Measurements from ENCODE around the gene GRIP1. TPM values are rescaled to one million over a fixed set of nuclear protein-coding genes. Genes with fewer than 3 reads are reported as not detected.
A peak's percentile ranks its signal among the peaks of the same experiment; 100 is the strongest.
"Not testable (repeated sequence)": the region's sequence is repeated elsewhere in the genome, so short reads cannot be mapped to it uniquely, and the experiment has no call there.

GRIP1 gene
- total RNA-seq, 1 donor from 2014 or later = 5.4 TPM

GRCh38 chr12:66331016-66331415 lies 347.9 kb downstream of the GRIP1 start:
- ATAC-seq (no peak), DNase-seq (ENCODE audit: missing footprints) (no peak)
- intact Hi-C loops (cut with DNase I) = no loop called here

- no peak for ATAC-seq
- no peak for DNase-seq (ENCODE audit: missing footprints)
These were observed 348.9 kb downstream of the GRIP1 start for GRCh38 chr12:66329941-66330340.

GRCh38 chr12:66323017-66323416 lies 355.9 kb downstream of the GRIP1 start:
- DNase-seq (ENCODE audit: missing footprints) (no peak), ATAC-seq (no peak)
- intact Hi-C loops (cut with DNase I) = no loop called here

More at GRCh38 chr12:66329941-66330340, 348.9 kb downstream of the GRIP1 start:
- intact Hi-C loops (cut with DNase I) = no loop called here

GRCh38 chr12:66321435-66321834 lies 357.4 kb downstream of the GRIP1 start:
- intact Hi-C loops (cut with DNase I) = no loop called here
- ATAC-seq (no peak), DNase-seq (ENCODE audit: missing footprints) (no peak)

GRCh38 chr12:66320996-66321395 lies 357.9 kb downstream of the GRIP1 start:
- ATAC-seq = no peak
- no peak for DNase-seq (ENCODE audit: missing footprints)
- intact Hi-C loops (cut with DNase I) = no loop called here

GRCh38 chr12:66319266-66319954 lies 359.5 kb downstream of the GRIP1 start:
- DNase-seq (ENCODE audit: missing footprints) = no peak
- intact Hi-C loops (cut with DNase I) = no loop called here
- ATAC-seq = no peak

GRCh38 chr12:66314278-66314677 lies 364.6 kb downstream of the GRIP1 start:
- intact Hi-C loops (cut with DNase I) = no loop called here
- ATAC-seq = no peak
- DNase-seq (ENCODE audit: missing footprints) = no peak

GRCh38 chr12:66312189-66312588 lies 366.7 kb downstream of the GRIP1 start:
- intact Hi-C loops (cut with DNase I) = no loop called here
- ATAC-seq (no peak), DNase-seq (ENCODE audit: missing footprints) (no peak)

GRCh38 chr12:66309606-66310005 lies 369.3 kb downstream of the GRIP1 start:
- no peak for DNase-seq (ENCODE audit: missing footprints)
- intact Hi-C loops (cut with DNase I) = no loop called here
- no peak for ATAC-seq

GRCh38 chr12:66304296-66304900 lies 374.5 kb downstream of the GRIP1 start:
- intact Hi-C loops (cut with DNase I) = no loop called here
- no peak for ATAC-seq
- DNase-seq (ENCODE audit: missing footprints) = no peak

- ATAC-seq; DNase-seq (ENCODE audit: missing footprints); intact Hi-C loops (cut with DNase I): not testable (repeated sequence)
These were observed 375.5 kb downstream of the GRIP1 start for GRCh38 chr12:66303316-66303804.

- intact Hi-C loops (cut with DNase I) = no loop called here
- DNase-seq (ENCODE audit: missing footprints) (no peak), ATAC-seq (no peak)
These were observed 376.1 kb downstream of the GRIP1 start for GRCh38 chr12:66302827-66303169.

- intact Hi-C loops (cut with DNase I) = no loop called here
- peak; percentile 99 for DNase-seq (ENCODE audit: missing footprints)
- ATAC-seq = peak; percentile 99
These were observed 376.7 kb downstream of the GRIP1 start, which contains the start of gene HELB for GRCh38 chr12:66301944-66302826. TSS of gene HELB (plus strand) at chr12:66302493. CDS start at chr12:66302604, 111 bp downstream.

- ATAC-seq (no peak), DNase-seq (ENCODE audit: missing footprints) (no peak)
- intact Hi-C loops (cut with DNase I) = loop anchor here (5.0 kb wide), 1 partner anchor 54 kb away; no protein-coding TSS in a partner anchor
These were observed 381.0 kb downstream of the GRIP1 start for GRCh38 chr12:66297923-66298322.
